A172 (cell line): ENCODE measurements around the gene LDLRAD1. TPM values are rescaled to one million over a fixed set of nuclear protein-coding genes. Genes with fewer than 3 reads are reported as not detected.

Source experiments
- total RNA-seq: library from RNA; depleted of rRNA; stranded (reverse); fragments of >200 nt; shearing (Covaris generic); gene quantifications from 2 replicates; pipeline ENCODE4 v1.2.3, GENCODE V29; 2014; rRNA removed

The LDLRAD1 gene
- total RNA-seq, 1 experiment from 2014 or later = not detected

Other genes with a start within 250 kb of the LDLRAD1 start
- 45.9 and 46.4 TPM in 2 replicates for gene NDC1, start 179.9 kb downstream of the LDLRAD1 start, total RNA-seq
- 22.4 and 24.8 TPM in 2 replicates for gene YIPF1, start 128.4 kb downstream of the LDLRAD1 start, total RNA-seq
- not detected in 2 replicates for gene DIO1, start 124.0 kb downstream of the LDLRAD1 start, total RNA-seq
- gene IFT25, start 72.5 kb downstream of the LDLRAD1 start, total RNA-seq = 48.2 and 69.7 TPM in 2 replicates
- 64.2 and 79.8 TPM in 2 replicates for gene LRRC42, start 71.8 kb downstream of the LDLRAD1 start, total RNA-seq
- 233 and 290 TPM in 2 replicates for gene TMEM59, start 35.0 kb upstream of the LDLRAD1 start, total RNA-seq
- gene TCEANC2, start 35.4 kb upstream of the LDLRAD1 start, total RNA-seq = 2.6 and 3.7 TPM in 2 replicates
- gene CDCP2, start 134.8 kb upstream of the LDLRAD1 start, total RNA-seq = not detected in 2 replicates
- 7.3 and 9.2 TPM in 2 replicates for gene CYB5RL, start 181.8 kb upstream of the LDLRAD1 start, total RNA-seq
- gene MRPL37, start 182.0 kb upstream of the LDLRAD1 start, total RNA-seq = 158 and 188 TPM in 2 replicates